OCI-M2 (cell line): ENCODE data around the gene SMIM26.
A peak's percentile ranks its signal among the peaks of the same experiment; 100 is the strongest.
"Not testable (repeated sequence)": the region's sequence is repeated elsewhere in the genome, so short reads cannot be mapped to it uniquely, and the experiment has no call there.

Experiments used
- DNase-seq: peaks from one replicate; lab custom pipeline; 2025; ENCODE audit not compliant: unreplicated experiment; lab: John Stamatoyannopoulos, UW

Gene SMIM26

GRCh38 chr20:18566892-18567738, at the start of gene SMIM26:
Gene SMIM26 (plus strand): TSS chr20:18567432. CDS start chr20:18567479, 47 bp downstream.
- DNase-seq: peak; percentile 54

- DNase-seq: not testable (repeated sequence)
Measured at GRCh38 chr20:18522066-18522465, 45.2 kb upstream of the SMIM26 start.

DNA sequence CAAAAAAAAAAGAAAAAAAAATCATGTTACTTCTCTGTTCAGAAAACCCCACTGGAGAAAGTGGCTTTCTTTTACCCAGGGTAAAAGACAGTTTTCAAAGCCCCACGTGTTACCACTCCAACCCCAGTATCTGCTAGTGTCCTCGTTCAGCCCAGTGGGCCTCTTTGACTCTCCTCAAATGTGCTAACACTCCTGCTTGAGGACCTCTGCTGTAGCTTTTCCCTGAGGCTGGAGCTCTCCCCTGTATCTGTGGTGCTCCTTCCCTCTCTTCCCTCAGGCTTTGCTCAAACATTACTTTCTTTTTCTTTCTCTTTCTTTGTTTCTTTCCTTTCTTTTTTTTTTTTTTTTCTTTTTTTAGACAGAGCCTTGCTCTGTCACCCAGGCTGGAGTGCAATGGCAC, 44.2 kb upstream of the SMIM26 start:
- no peak for DNase-seq

- DNase-seq: no peak
Measured at GRCh38 chr20:18524646-18525045, 42.6 kb upstream of the SMIM26 start.

DNA sequence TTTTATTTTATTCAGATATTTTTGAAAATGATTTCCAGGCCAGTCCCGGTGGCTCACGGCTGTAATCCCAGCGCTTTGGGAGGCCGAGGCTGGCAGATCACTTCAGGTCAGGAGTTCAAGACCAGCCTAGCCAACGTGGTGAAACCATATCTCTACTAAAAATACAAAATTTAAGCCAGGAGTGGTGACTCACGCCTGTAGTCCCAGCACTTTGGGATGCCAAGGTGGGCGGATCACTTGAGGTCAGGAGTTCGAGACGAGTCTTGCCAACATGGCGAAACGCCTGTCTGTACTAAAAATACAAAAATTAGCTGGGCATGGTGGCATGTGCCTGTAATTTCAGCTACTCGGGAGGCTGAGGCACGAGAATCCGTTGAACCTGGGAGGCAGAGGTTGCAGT, 40.5 kb upstream of the SMIM26 start:
- not testable (repeated sequence) for DNase-seq

DNA sequence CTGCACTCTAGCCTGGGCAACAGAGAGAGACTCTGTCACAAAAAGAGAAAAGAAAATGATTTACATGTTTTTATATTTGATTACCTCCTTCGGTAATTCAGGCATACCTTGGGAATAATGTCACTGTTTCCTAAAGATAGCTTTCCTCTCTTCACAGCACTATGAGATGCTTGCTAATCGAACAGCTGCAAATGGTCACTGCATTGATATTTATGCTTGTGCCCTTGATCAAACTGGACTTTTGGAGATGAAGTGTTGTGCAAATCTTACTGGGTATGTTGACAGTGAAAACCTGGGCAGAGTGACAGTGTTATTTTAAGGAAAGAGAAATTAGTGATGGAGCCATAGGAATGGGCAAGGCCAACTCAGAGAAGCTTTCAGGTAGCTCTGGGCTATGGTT, 39.9 kb upstream of the SMIM26 start:
- no peak for DNase-seq

DNA sequence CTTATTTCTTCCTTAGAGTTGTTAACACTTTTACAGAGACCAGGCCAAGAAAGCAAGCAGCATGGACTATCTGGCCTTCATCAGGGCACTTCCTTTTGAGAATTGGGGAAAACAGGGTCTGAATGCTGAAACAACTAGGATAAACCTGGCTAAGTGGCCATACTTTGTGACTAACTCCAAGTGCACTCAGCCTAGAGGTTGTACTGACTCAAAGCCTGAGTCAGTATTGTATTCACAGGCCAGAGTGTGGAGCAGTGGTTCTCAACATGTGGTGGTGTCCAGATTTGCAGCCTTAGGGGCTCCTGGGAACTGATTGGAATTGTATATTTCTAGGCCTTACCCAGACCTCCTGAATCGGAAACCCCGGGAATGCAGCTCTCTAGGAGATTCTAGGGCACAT, 39.4 kb upstream of the SMIM26 start:
- no peak for DNase-seq

- DNase-seq: no peak
Measured at GRCh38 chr20:18529041-18529440, 38.2 kb upstream of the SMIM26 start.

DNA sequence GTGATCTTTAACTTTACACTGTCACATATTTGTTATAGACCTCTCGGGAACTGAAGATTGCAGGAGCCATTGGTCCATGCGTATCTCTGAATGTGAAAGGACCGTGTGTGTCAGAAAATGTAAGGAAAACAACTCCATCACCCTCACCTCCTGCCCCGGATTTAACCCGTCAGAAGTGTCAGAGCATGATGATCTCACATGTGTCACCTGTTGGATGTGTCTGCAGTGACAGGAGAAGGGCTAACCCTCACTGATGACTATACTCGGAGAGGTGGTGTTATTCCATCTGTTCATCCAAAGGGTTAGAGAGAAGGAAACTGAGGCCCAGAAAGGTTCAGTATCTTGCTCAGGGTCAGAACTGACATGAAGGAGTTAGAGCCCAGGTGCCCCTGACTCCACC, 34.6 kb upstream of the SMIM26 start:
- no peak for DNase-seq

DNA sequence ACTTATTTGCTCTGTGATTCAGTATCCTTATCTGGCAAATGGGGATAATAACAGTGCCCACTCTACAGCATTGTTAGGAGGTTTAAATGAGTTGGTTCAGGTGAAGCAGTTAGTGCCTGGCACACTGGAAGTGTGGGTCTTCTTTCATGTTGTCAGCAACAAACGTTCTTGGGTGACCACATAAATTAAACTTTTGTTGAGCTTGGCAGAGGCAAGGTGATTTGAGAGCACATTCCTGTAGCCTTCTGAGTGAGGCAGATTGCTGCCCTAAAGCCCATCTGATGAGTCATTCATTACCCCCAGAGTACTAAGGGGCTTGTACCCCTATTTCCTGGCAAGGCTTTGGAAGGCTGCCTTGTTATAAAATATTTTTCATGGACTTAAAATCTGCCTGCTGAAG, 33.7 kb upstream of the SMIM26 start:
- DNase-seq: no peak

- no peak for DNase-seq
Measured at GRCh38 chr20:18533978-18534644, 33.1 kb upstream of the SMIM26 start.

DNA sequence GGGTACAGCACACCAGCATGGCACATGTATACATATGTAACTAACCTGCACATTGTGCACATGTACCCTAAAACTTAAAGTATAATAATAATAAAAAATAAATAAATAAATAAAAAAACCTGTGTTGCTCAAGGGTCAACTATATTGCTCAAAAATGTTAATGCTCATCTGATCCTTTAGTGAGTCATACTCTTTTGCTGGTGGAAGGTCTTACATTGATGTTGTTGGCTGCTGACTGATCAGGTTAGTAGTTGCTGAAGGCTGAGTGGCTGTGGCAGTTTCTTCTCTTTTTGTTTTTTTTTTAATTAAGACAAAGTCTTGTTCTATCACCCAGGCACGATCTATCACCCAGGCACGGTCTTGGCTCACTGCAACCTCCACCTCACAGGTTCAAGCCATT, 29.6 kb upstream of the SMIM26 start:
- DNase-seq: no peak

DNA sequence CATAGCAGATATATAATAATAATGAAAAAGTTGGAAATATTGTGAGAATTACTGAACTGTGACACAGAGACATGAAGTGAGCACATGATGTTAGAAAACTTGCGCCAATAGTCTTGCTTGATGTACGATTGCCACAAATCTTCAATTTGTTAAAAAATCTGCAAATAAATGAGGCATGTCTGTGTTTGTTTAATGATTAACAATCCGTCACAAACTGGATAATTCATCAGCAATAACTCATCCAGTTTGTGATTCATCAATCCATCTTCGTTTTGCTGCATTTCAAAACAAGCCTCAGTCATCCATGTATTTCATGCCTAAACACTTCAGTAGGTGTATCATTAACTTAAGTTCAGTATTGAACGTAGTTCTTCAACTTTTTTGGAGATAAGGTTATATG, 25.5 kb upstream of the SMIM26 start:
- no peak for DNase-seq

DNA sequence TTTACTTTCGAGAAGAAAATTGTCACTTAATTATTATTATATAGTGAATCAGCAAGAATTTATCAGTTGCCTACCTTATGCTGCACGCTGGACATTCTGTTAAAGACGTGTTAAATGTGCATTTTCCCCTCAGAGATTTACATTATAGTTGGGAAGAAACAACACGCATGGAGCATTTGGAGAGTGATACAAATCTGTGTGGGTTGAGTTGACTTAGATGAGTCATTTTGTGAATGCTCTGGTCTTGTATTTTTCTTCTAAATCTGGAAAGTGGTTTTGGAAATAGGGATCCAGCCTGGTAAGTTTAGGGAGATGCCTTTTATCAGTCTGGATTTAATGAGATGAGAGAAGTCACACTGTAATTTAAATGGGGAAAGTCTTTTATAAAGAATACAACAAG, 24.0 kb upstream of the SMIM26 start:
- no peak for DNase-seq

- no peak for DNase-seq
Measured at GRCh38 chr20:18543932-18544331, 23.3 kb upstream of the SMIM26 start.

DNA sequence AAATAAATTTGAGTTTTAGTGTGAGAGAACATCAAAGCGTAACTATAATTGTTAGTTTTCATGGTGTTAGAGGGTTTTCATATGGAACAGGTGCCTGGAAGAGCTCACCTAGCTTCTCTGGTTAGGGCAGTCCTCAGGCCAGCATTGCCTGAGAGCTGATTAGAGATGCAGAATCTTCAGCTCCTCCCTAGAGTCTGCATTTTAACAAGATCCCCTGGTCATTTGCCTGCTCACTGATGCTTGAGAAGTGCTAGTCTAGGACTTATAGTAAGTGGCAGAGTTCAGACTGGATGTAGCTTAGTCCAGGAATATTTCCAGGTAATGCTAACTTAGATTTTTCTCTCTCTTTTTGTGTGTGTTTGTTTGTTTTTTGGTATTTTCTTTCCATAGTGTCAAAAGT, 21.7 kb upstream of the SMIM26 start:
- no peak for DNase-seq

DNA sequence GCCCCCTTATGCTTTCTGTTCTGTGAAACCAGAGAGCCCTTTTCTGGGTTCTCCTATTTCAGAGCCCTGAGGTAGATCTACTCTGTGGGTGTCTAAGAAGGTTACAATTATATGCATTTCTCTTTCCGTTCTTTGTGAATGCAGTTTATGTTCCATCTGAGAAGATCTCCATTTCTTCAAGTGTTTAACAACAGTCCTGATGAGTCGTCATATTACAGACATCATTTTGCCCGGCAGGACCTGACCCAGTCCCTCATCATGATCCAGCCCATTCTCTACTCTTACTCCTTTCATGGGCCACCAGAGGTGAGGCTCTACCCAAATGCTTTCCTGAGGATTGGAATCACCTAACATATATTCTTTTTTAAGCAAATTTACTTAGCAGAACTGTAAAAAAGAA, 18.8 kb upstream of the SMIM26 start:
- DNase-seq: no peak

- no peak for DNase-seq
Measured at GRCh38 chr20:18553746-18554145, 13.5 kb upstream of the SMIM26 start.

- DNase-seq: no peak
Measured at GRCh38 chr20:18567739-18568091, 483 bp downstream of the SMIM26 start.

- DNase-seq: no peak
Measured at GRCh38 chr20:18571009-18571408, 3.8 kb downstream of the SMIM26 start.

- DNase-seq: no peak
Measured at GRCh38 chr20:18571578-18571977, 4.3 kb downstream of the SMIM26 start.

- DNase-seq: no peak
Measured at GRCh38 chr20:18577942-18578341, 10.7 kb downstream of the SMIM26 start.

- no peak for DNase-seq
Measured at GRCh38 chr20:18578581-18578980, 11.3 kb downstream of the SMIM26 start.
